ENCODE data around the gene PTPRD.

DNA sequence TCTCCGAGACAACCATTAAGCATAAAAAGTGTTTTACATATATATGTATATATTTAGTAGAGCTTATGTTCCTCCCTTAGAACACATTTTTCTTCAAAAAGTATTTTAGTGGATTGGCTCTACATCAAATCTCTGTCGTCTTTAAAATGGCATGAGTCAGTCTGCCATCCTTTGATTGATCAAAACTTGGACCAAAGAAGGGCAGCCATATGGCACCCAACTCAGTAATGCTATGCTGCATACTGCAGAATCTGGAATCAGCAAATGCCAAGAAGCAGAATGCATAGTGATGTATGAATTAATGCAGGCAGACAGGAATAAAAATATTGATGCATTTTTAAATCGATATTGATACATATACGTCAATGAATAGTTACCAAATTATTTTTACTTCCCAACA, 1074.4 kb downstream of the PTPRD start:
- TF ChIP-seq ZNF18 (tag by site-specific recombination; IDR thresholded peaks at IDR 0.05), result no peak
- no peak for TF ChIP-seq CTCF (tag by site-specific recombination; IDR thresholded peaks at IDR 0.05)
- TF ChIP-seq ZNF747 (tag by site-specific recombination; IDR thresholded peaks at IDR 0.05), result no peak
- TF ChIP-seq EGR2 (tag by site-specific recombination; IDR thresholded peaks at IDR 0.05; ENCODE audit: low read depth), result no peak
- no peak for TF ChIP-seq ZNF692 (tag by site-specific recombination; IDR thresholded peaks at IDR 0.05)
- TF ChIP-seq, protein P1, sequence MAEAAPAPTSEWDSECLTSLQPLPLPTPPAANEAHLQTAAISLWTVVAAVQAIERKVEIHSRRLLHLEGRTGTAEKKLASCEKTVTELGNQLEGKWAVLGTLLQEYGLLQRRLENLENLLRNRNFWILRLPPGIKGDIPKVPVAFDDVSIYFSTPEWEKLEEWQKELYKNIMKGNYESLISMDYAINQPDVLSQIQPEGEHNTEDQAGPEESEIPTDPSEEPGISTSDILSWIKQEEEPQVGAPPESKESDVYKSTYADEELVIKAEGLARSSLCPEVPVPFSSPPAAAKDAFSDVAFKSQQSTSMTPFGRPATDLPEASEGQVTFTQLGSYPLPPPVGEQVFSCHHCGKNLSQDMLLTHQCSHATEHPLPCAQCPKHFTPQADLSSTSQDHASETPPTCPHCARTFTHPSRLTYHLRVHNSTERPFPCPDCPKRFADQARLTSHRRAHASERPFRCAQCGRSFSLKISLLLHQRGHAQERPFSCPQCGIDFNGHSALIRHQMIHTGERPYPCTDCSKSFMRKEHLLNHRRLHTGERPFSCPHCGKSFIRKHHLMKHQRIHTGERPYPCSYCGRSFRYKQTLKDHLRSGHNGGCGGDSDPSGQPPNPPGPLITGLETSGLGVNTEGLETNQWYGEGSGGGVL (tag by site-specific recombination; IDR thresholded peaks at IDR 0.05), result no peak
- no peak for TF ChIP-seq ZNF155 (tag by site-specific recombination; IDR thresholded peaks at IDR 0.05)
- no peak for TF ChIP-seq ZNF24 (tag by site-specific recombination; IDR thresholded peaks at IDR 0.05)
- TF ChIP-seq SP3 (tag by site-specific recombination; IDR thresholded peaks at IDR 0.05), result no peak
- no peak for TF ChIP-seq ZNF10 (tag by site-specific recombination; IDR thresholded peaks at IDR 0.05)
- TF ChIP-seq SP7 (tag by site-specific recombination; IDR thresholded peaks at IDR 0.05), result no peak
- no peak for TF ChIP-seq ZNF670 (tag by site-specific recombination; IDR thresholded peaks at IDR 0.05; ENCODE audit: low read depth)
- TF ChIP-seq, protein P2, sequence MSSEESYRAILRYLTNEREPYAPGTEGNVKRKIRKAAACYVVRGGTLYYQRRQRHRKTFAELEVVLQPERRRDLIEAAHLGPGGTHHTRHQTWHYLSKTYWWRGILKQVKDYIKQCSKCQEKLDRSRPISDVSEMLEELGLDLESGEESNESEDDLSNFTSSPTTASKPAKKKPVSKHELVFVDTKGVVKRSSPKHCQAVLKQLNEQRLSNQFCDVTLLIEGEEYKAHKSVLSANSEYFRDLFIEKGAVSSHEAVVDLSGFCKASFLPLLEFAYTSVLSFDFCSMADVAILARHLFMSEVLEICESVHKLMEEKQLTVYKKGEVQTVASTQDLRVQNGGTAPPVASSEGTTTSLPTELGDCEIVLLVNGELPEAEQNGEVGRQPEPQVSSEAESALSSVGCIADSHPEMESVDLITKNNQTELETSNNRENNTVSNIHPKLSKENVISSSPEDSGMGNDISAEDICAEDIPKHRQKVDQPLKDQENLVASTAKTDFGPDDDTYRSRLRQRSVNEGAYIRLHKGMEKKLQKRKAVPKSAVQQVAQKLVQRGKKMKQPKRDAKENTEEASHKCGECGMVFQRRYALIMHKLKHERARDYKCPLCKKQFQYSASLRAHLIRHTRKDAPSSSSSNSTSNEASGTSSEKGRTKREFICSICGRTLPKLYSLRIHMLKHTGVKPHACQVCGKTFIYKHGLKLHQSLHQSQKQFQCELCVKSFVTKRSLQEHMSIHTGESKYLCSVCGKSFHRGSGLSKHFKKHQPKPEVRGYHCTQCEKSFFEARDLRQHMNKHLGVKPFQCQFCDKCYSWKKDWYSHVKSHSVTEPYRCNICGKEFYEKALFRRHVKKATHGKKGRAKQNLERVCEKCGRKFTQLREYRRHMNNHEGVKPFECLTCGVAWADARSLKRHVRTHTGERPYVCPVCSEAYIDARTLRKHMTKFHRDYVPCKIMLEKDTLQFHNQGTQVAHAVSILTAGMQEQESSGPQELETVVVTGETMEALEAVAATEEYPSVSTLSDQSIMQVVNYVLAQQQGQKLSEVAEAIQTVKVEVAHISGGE (tag by site-specific recombination; conservative IDR thresholded peaks at IDR 0.05; ENCODE audit: low read depth), result no peak
- TF ChIP-seq TCF7L2 (IDR thresholded peaks at IDR 0.05; ENCODE audit: borderline replicate concordance, low read depth, low read length), result no peak
